ENCODE data around the gene COPZ1.

Gene COPZ1

GRCh38 chr12:54374562-54375258 lies 49.8 kb downstream of the COPZ1 start:
- no peaks in the 10 kb centered on the region for H3K79me2 ChIP-seq (ENCODE audit: low read length)
- TF ChIP-seq EZH2phosphoT487 (IDR thresholded peaks at IDR 0.05; ENCODE audit: low read depth) (no peak), CTCF (IDR thresholded peaks at IDR 0.05; ENCODE audit: low read depth, low read length) (no peak)
- no peaks in the 10 kb centered on the region for H3K27me3 ChIP-seq (ENCODE audit: low read depth, low read length)
- no peaks in the 10 kb centered on the region for H3K36me3 ChIP-seq (replicated peaks; ENCODE audit: low read depth, low read length)
- no peak overlapping the region for H3K4me3 ChIP-seq (ENCODE audit: low read length)
- no peak overlapping the region for H2AFZ ChIP-seq (ENCODE audit: low read depth, low read length)
- no peak overlapping the region for H3K4me2 ChIP-seq (ENCODE audit: low read length)
- H3K4me1 ChIP-seq (ENCODE audit: low read length), result peaks cover 11% of the 10 kb centered on the region
- 0 out of 2 replicates have a peak, but pooled peaks cover 3% of the 10 kb centered on the region for H4K20me1 ChIP-seq (ENCODE audit: insufficient read depth, low read length)
- no peak overlapping the region for H3K9ac ChIP-seq (ENCODE audit: low read length)
- H3K27ac ChIP-seq (ENCODE audit: low read length), result no peak overlapping the region
- no peaks in the 10 kb centered on the region for H3K9me3 ChIP-seq (ENCODE audit: insufficient read depth, low read length)

- no peaks in the 10 kb centered on the region for H3K9me3 ChIP-seq (ENCODE audit: insufficient read depth, low read length)
- no peak overlapping the region for H3K4me2 ChIP-seq (ENCODE audit: low read length)
- H3K4me1 ChIP-seq (ENCODE audit: low read length), result peaks cover 14% of the 10 kb centered on the region
- TF ChIP-seq CTCF (IDR thresholded peaks at IDR 0.05; ENCODE audit: low read depth, low read length) (no peak), EZH2phosphoT487 (IDR thresholded peaks at IDR 0.05; ENCODE audit: low read depth) (no peak)
- no peaks in the 10 kb centered on the region for H3K36me3 ChIP-seq (replicated peaks; ENCODE audit: low read depth, low read length)
- H3K9ac ChIP-seq (ENCODE audit: low read length), result no peak overlapping the region
- H2AFZ ChIP-seq (ENCODE audit: low read depth, low read length), result no peak overlapping the region
- H3K27me3 ChIP-seq (ENCODE audit: low read depth, low read length), result no peaks in the 10 kb centered on the region
- no peak overlapping the region for H3K4me3 ChIP-seq (ENCODE audit: low read length)
- 0 out of 2 replicates have a peak, but pooled peaks cover 3% of the 10 kb centered on the region for H4K20me1 ChIP-seq (ENCODE audit: insufficient read depth, low read length)
- H3K27ac ChIP-seq (ENCODE audit: low read length), result no peak overlapping the region
- no peaks in the 10 kb centered on the region for H3K79me2 ChIP-seq (ENCODE audit: low read length)
Observed at GRCh38 chr12:54375259-54375579, 50.3 kb downstream of the COPZ1 start.

- H3K4me1 ChIP-seq (ENCODE audit: low read length), result peaks cover 14% of the 10 kb centered on the region
- 0 out of 2 replicates have a peak, but pooled peaks cover 3% of the 10 kb centered on the region for H4K20me1 ChIP-seq (ENCODE audit: insufficient read depth, low read length)
- no peaks in the 10 kb centered on the region for H3K36me3 ChIP-seq (replicated peaks; ENCODE audit: low read depth, low read length)
- TF ChIP-seq CTCF (IDR thresholded peaks at IDR 0.05; ENCODE audit: low read depth, low read length) (no peak), EZH2phosphoT487 (IDR thresholded peaks at IDR 0.05; ENCODE audit: low read depth) (no peak)
- H3K27ac ChIP-seq (ENCODE audit: low read length), result no peak overlapping the region
- no peak overlapping the region for H3K4me3 ChIP-seq (ENCODE audit: low read length)
- no peaks in the 10 kb centered on the region for H3K9me3 ChIP-seq (ENCODE audit: insufficient read depth, low read length)
- H2AFZ ChIP-seq (ENCODE audit: low read depth, low read length), result no peak overlapping the region
- H3K79me2 ChIP-seq (ENCODE audit: low read length), result no peaks in the 10 kb centered on the region
- no peak overlapping the region for H3K4me2 ChIP-seq (ENCODE audit: low read length)
- H3K27me3 ChIP-seq (ENCODE audit: low read depth, low read length), result no peaks in the 10 kb centered on the region
- no peak overlapping the region for H3K9ac ChIP-seq (ENCODE audit: low read length)
Observed at GRCh38 chr12:54376596-54376995, 51.7 kb downstream of the COPZ1 start.

- Histone ChIP-seq H3K36me3 (replicated peaks; ENCODE audit: low read depth, low read length) (no peaks in the 10 kb centered on the region), H3K9me3 (ENCODE audit: insufficient read depth, low read length) (no peaks in the 10 kb centered on the region), H3K4me3 (ENCODE audit: low read length) (no peak overlapping the region), H3K4me1 (ENCODE audit: low read length) (peaks cover 14% of the 10 kb centered on the region), H3K9ac (ENCODE audit: low read length) (no peak overlapping the region), H2AFZ (ENCODE audit: low read depth, low read length) (no peak overlapping the region), H3K79me2 (ENCODE audit: low read length) (no peaks in the 10 kb centered on the region), H3K4me2 (ENCODE audit: low read length) (no peak overlapping the region), H3K27me3 (ENCODE audit: low read depth, low read length) (no peaks in the 10 kb centered on the region), H3K27ac (ENCODE audit: low read length) (no peak overlapping the region), H4K20me1 (ENCODE audit: insufficient read depth, low read length) (0 out of 2 replicates have a peak, but pooled peaks cover 3% of the 10 kb centered on the region)
- TF ChIP-seq CTCF (IDR thresholded peaks at IDR 0.05; ENCODE audit: low read depth, low read length), result no peak
- TF ChIP-seq EZH2phosphoT487 (IDR thresholded peaks at IDR 0.05; ENCODE audit: low read depth), result no peak
Observed at GRCh38 chr12:54377007-54377406, 52.1 kb downstream of the COPZ1 start.

All from OCI-LY3 (cell line).